Left colon (tissue), 2 donors: ENCODE measurements around the gene EYA3. TPM values are rescaled to one million over a fixed set of nuclear protein-coding genes. Genes with fewer than 3 reads are reported as not detected.

ENCODE experiments used
- ATAC-seq: fragments of 200-7000 bp; cut with Tn5 transposase; one replicate; pipeline ENCODE4 v1.9.1; 2020; ENCODE audit warnings: mild to moderate bottlenecking, moderate library complexity
- DNase-seq, 2 donors: peaks; one replicate each; pipeline ENCODE4 v3.0.0-alpha.2; 2020
- intact Hi-C, 2 donors: fragments of 100-400 bp; cut with DNase I in 1 of 2; cut with micrococcal nuclease in 1 of 2; formaldehyde crosslinking; loops; one replicate each; pipeline versions ENCODE4 v1.11.2 to v1.14.0; 2022; cut with DNase I, micrococcal nuclease
- total RNA-seq, 2 donors: library from RNA; stranded (reverse); fragmentation: NEBNext Ultra II Directional; extraction: Animal tissue kit (Norgen Biotek cat#: 25700); gene quantifications; one replicate each; pipeline ENCODE4 v1.2.1, GENCODE V29; 2021
- donor health status: DM: no; HTN: no; CAD: no.
- donor health status: DM: yes; HTN: yes; CAD: no.

Gene EYA3
- total RNA-seq, 2 donors from 2014 or later: 22.9 to 23.5 TPM

DNA sequence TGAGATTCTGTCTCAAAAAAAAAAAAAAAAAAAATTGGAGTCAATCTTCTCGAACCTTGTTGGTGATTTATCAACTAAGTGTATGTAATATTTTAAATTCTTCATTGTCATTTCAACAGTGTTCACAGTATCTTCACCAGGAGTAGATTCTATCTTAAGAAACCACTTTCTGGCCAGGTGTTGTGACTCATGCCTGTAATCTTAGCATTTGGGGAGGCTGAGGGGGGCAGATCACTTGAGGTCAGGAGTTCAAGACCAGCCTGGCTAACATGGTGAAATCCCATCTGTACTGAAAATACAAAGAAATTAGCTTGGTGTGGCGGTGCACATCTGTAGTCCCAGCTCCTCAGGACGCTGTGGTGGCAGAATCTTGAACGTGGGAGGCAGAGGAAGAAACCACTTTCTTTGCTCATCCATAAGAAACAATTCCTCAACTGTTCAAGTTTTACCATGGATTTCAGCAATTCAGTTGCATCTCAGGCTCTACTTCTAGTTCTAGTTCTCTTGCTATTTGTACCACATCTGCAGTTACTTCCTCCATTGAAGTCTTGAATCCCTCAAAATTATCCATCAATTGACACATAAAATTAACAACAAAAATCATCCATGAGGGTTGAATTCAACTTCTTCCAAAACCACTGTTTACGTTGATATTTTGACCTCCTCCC lies 30.4 kb upstream of the EYA3 start:
- ATAC-seq: no peak
- intact Hi-C loops: no loop called here
- no peak for DNase-seq

DNA sequence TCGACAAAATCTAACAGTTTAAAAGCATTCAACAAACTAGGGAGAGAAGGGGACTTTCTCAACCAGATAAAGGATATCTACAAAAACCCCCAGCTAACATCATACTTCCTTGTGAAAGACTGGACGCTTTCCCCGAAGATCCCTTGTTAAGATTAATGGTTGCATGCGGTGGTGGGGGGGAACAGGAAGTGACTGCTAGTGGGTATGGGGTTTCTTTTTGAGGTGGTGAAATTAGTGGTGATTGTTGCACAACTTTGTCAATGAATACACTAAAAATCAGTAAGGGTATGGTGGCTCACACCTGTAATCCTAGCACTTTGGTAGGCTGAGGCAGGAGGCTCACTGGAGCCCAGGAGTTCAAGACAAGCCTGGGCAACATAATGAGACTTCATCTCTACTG lies 26.9 kb upstream of the EYA3 start:
- DNase-seq (peak; percentile 29 to 34), ATAC-seq (no peak)
- intact Hi-C loops: no loop called here

- intact Hi-C loops: no loop called here
- no peak for DNase-seq
- no peak for ATAC-seq
Observed at GRCh38 chr1:28114844-28115243, 26.4 kb upstream of the EYA3 start.

GRCh38 chr1:28113242-28113572 lies 24.8 kb upstream of the EYA3 start:
- intact Hi-C loops: no loop called here
- no peak for ATAC-seq

GRCh38 chr1:28112388-28113241 lies 24.2 kb upstream of the EYA3 start:
- intact Hi-C loops: no loop called here
- peak; percentile 59 for ATAC-seq
- peak; percentile 16 to 39 for DNase-seq

More at GRCh38 chr1:28113242-28113572, 24.8 kb upstream of the EYA3 start:
- no peak for DNase-seq

DNA sequence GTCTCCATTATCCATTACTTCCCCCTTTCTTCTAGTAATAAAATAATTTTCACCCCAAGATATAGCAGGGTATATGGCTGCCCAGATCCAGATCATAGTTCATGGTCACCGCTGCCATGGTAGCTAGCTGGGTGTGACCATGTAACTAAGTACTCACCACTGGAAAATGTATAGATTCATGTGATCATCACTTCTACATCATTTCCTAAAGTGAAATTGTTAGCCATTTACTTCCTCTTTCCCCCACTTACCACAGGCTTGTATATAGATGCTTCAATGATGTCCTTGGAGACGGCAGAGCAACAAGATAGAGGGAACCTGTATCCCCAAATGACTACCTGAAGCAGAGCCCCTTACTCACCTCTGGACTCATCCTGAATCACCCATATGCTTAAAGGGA lies 22.7 kb upstream of the EYA3 start:
- DNase-seq: no peak
- intact Hi-C loops: no loop called here

GRCh38 chr1:28110555-28110954 lies 22.1 kb upstream of the EYA3 start:
- DNase-seq: no peak
- peak; percentile 20 for ATAC-seq
- intact Hi-C loops: no loop called here

More for the DNA sequence above, 22.7 kb upstream of the EYA3 start:
- ATAC-seq: peak; percentile 85

DNA sequence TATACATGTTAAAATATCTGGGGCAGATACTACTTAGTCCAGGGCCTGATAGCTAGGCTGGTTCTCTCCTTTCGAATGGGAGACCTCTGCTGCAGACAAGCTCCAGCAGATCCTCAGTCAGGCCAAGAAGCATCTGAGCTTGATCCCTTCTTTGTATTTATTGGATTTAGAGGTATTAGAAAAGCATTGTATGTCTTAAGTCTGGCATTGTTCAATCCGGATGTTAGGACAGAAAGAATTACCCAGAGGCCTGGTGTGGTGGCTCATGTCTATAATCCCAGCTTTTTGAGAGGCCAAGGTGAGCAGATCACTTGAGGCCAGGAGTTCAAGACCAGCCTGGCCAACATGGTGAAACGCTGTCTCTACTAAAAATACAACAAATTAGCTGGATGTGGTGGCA lies 21.2 kb upstream of the EYA3 start:
- DNase-seq (no peak), ATAC-seq (no peak)
- intact Hi-C loops: no loop called here

DNA sequence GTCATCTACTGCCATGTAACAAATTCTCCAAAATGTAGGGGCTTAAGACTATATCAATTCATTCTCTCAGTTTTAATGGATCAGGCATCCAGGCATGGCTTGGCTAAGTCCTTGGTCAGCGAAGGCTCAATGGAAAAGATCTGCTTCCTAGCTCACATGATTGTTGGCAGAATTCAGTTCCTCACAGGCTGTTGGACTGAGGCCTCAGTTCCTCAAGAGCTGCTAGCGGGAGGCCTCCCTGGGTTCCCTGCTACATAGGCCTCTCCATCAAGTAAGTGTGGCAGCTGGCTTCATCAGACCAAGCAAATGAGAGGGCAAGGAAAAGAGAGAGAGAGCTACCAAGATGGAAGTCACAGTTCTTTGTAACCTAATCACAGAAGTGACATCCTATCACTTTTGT lies 19.6 kb upstream of the EYA3 start:
- no peak for DNase-seq
- intact Hi-C loops: no loop called here
- no peak for ATAC-seq

DNA sequence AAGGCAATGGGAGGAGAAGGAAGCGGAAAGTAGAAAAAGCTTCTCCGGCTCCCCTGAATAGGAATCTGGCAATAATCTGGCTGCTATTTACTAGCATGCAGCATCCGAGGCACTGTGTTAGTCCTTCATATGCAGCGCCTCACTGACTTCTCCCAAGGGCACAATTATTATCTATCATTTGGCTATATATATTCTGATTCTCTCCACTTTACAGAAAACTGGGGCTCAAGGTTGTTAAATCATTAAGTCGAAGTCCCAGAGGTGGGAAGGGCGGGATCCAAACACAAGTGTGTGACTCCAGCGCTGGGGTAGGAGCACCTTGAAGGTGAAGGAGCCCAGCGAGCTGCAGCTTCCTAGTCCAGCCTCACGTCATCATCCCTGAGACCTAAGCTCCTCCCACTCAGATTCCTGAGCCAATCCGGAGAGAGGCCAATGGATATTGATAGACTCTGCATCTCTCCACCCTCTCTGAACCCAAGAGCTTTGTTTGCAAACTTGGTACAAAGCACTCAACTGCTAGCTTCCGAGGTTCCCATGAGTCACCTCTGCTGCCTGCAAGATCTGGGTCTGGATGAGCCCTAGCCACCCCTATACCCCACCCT lies 16.6 kb upstream of the EYA3 start:
- intact Hi-C loops: no loop called here
- DNase-seq (peak; percentile 70 to 80), ATAC-seq (peak; percentile 98)

DNA sequence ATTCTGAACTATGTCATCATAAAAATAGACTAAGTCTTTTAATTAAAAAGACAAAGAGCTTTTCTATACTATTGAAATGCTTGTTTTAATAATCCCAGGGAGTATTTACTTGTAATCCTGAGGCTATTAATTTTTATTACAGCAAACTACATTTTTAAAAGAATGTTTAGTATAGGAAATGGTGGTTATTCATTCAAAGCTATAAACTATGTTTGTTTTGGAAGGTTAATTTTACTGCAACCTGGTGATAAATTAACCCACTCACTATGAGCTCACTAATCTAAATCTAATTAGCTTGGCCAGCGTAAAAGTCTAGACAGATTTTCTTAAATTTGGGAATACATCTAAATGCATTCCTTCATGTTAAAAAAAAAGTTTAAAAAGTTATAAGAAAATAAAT lies 13.8 kb upstream of the EYA3 start:
- intact Hi-C loops: no loop called here
- ATAC-seq: peak; percentile 21
- no peak for DNase-seq

- DNase-seq (no peak), ATAC-seq (no peak)
- intact Hi-C loops: no loop called here
Observed at GRCh38 chr1:28099050-28099769, 10.8 kb upstream of the EYA3 start.

DNA sequence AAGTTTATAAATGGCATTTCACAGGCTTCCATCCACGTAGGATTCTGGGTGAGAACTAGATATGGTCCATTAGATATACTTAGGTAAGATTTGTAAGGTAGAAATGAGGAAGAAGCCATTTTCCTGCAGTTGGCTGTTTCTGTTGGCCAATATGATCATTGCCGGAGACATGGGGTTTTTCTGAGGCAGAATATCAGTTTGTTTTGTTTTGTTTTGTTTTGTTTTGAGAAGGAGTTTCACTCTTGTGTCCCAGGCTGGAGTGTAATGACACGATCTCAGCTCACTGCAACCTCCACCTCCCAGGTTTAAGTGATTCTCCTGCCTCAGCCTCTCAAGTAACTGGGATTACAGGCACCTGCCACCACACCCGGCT lies 8.7 kb upstream of the EYA3 start:
- no peak for DNase-seq
- intact Hi-C loops: no loop called here
- ATAC-seq: no peak

DNA sequence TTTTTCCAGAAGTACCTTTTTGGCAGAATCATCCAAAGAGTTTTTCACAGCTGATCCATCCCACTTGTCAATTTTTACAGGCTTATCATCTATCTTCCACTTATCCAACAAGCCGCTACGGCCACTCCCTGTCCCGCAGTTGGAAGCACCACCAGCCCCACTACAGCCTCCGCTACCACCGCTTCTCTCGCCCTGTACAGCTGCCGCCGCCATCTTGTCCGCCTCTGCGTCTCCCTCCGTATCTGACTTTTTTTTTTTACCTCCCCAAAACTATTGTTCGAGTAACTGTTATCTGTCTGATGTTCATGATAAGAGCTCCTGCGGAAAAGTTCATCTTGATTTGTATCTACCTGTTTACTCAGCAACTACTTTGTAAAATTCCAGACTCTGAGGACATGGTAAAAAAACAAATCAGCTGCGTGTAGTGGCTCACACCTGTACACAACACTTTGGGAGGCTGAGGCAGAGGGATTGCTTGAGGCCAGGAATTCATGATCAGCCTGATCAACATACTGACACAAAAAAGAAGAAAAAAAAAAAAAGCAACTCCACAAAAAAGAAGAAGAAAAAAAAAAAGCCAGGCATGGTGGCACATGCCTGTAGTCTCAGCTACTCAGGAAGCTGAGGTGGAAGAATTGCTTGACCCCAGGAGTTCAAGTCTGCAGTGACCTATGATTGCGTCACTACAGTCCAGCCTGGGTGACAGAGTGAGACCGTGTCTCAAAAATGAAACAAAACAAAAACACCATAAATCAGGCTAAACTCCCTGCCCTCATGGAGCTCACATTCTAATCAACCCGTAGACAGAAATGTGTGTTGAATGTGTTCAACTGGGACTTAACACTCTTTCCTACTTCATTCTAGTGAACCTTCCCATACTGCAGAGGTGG lies 8.0 kb upstream of the EYA3 start:
- intact Hi-C loops: no loop called here
- ATAC-seq (no peak), DNase-seq (no peak)

GRCh38 chr1:28091043-28091781 lies 2.8 kb upstream of the EYA3 start:
- intact Hi-C loops: loop anchor here in 1 of 2 donors (5.0 kb wide), 1 partner anchor 116 kb away; no protein-coding TSS in a partner anchor
- DNase-seq: peak; percentile 64 to 79
- ATAC-seq: peak; percentile 20

DNA sequence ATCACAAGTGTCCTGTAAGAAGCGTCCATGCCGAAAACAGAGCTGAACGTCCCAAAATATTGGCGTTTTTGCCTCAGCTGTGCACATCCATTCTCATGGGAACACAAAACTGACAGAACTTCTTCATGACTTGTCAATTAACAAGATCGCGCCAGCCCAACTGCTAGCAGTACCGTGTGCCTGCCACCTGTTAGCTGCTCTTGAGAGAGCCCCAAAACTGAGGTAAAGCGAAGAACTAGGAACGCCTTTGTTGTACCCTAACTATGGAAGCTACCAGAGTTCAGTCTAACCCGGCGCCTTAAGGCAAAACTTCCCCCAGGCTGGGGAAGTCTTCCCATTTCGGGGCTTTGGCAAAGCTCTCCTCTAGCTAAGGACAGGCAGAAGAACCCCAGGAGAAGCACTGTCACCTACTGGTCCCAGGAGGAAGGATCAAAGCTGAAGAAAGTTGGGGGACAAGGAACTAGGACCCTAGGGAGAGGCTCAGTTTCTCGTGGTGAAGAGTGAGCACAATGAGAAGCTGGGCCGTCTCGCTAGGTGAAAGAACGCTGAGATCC lies 719 bp downstream of the EYA3 start:
- ATAC-seq (peak; percentile 16), DNase-seq (peak in 1 of 2 donors; percentile 28)
- intact Hi-C loops: no loop called here

- intact Hi-C loops: no loop called here
- DNase-seq (no peak), ATAC-seq (no peak)
Observed at GRCh38 chr1:28086651-28087050, 1.8 kb downstream of the EYA3 start.

DNA sequence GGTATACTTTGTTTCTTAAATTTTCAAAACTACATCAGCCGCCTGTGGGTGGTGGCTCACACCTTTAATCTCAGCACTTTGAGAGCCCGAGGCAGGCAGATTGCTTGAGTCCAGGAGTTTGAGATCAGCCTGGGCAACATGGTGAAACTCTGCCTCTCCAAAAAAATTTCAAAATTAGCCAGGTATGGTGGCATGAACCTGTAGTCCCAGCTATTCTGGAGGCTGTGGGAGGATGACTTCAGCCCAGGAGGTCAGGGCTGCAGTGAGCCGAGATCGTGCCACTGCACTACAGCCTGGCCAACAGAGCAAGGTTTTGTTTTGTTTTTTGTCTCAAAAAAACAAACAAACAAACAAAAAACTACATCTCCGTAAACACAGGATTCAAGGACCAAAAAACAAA lies 3.3 kb downstream of the EYA3 start:
- no peak for ATAC-seq
- intact Hi-C loops: no loop called here
- DNase-seq: no peak
